ENCODE measurements around the gene TRIM69.
"Not testable (repeated sequence)": the region's sequence is repeated elsewhere in the genome, so short reads cannot be mapped to it uniquely, and the experiment has no call there.

TRIM69 gene

DNA sequence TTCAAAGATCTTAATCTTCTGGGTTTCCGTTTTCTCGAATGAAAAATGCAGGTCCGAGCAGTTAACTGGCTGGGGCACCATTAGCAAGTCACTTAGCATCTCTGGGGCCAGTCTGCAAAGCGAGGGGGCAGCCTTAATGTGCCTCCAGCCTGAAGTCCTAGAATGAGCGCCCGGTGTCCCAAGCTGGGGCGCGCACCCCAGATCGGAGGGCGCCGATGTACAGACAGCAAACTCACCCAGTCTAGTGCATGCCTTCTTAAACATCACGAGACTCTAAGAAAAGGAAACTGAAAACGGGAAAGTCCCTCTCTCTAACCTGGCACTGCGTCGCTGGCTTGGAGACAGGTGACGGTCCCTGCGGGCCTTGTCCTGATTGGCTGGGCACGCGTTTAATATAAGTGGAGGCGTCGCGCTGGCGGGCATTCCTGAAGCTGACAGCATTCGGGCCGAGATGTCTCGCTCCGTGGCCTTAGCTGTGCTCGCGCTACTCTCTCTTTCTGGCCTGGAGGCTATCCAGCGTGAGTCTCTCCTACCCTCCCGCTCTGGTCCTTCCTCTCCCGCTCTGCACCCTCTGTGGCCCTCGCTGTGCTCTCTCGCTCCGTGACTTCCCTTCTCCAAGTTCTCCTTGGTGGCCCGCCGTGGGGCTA lies 25.1 kb upstream of the TRIM69 start, which contains the start of the genes B2M and PATL2:
B2M (plus strand) TSS at position 422 of the 647 bp plus-strand sequence; CDS start at position 452, 30 bp downstream.
PATL2 (minus strand) TSS at position 228 of the 647 bp plus-strand sequence. CDS start 34,833 bp downstream, outside the sequence.
- peaks cover 7% of the 10 kb centered on the region for H3K27me3 Mint-ChIP-seq (ENCODE audit: low read depth)
- H3K27ac Mint-ChIP-seq = peak within 1 kb of the TSS; percentile 98
- H3K4me1 Mint-ChIP-seq (ENCODE audit: low read depth) = peaks cover 45% of the 10 kb centered on the region
- no peaks in the 10 kb centered on the region for H3K9me3 Mint-ChIP-seq
- H3K4me3 Mint-ChIP-seq = peak within 1 kb of the TSS; percentile 93
- peaks cover 70% of the 10 kb centered on the region for H3K36me3 Mint-ChIP-seq (ENCODE audit: low read depth)
- DNase-seq (ENCODE audit: low spot score) = peak; percentile 93

DNA sequence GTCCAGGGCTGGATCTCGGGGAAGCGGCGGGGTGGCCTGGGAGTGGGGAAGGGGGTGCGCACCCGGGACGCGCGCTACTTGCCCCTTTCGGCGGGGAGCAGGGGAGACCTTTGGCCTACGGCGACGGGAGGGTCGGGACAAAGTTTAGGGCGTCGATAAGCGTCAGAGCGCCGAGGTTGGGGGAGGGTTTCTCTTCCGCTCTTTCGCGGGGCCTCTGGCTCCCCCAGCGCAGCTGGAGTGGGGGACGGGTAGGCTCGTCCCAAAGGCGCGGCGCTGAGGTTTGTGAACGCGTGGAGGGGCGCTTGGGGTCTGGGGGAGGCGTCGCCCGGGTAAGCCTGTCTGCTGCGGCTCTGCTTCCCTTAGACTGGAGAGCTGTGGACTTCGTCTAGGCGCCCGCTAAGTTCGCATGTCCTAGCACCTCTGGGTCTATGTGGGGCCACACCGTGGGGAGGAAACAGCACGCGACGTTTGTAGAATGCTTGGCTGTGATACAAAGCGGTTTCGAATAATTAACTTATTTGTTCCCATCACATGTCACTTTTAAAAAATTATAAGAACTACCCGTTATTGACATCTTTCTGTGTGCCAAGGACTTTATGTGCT lies 24.5 kb upstream of the TRIM69 start:
- H3K27ac Mint-ChIP-seq = peak overlapping the region; percentile 98
- peaks cover 7% of the 10 kb centered on the region for H3K27me3 Mint-ChIP-seq (ENCODE audit: low read depth)
- peak overlapping the region; percentile 93 for H3K4me3 Mint-ChIP-seq
- peaks cover 47% of the 10 kb centered on the region for H3K4me1 Mint-ChIP-seq (ENCODE audit: low read depth)
- no peak for DNase-seq (ENCODE audit: low spot score)
- peaks cover 74% of the 10 kb centered on the region for H3K36me3 Mint-ChIP-seq (ENCODE audit: low read depth)
- H3K9me3 Mint-ChIP-seq = no peaks in the 10 kb centered on the region

DNA sequence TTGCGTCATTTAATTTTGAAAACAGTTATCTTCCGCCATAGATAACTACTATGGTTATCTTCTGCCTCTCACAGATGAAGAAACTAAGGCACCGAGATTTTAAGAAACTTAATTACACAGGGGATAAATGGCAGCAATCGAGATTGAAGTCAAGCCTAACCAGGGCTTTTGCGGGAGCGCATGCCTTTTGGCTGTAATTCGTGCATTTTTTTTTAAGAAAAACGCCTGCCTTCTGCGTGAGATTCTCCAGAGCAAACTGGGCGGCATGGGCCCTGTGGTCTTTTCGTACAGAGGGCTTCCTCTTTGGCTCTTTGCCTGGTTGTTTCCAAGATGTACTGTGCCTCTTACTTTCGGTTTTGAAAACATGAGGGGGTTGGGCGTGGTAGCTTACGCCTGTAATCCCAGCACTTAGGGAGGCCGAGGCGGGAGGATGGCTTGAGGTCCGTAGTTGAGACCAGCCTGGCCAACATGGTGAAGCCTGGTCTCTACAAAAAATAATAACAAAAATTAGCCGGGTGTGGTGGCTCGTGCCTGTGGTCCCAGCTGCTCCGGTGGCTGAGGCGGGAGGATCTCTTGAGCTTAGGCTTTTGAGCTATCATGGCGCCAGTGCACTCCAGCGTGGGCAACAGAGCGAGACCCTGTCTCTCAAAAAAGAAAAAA lies 23.9 kb upstream of the TRIM69 start:
- Mint-ChIP-seq H3K36me3 (ENCODE audit: low read depth) (peaks cover 77% of the 10 kb centered on the region), H3K27me3 (ENCODE audit: low read depth) (peaks cover 7% of the 10 kb centered on the region), H3K27ac (peak overlapping the region; percentile 98), H3K4me3 (peak overlapping the region; percentile 93), H3K9me3 (no peaks in the 10 kb centered on the region), H3K4me1 (ENCODE audit: low read depth) (peaks cover 47% of the 10 kb centered on the region)
- peak; percentile 66 for DNase-seq (ENCODE audit: low spot score)

DNA sequence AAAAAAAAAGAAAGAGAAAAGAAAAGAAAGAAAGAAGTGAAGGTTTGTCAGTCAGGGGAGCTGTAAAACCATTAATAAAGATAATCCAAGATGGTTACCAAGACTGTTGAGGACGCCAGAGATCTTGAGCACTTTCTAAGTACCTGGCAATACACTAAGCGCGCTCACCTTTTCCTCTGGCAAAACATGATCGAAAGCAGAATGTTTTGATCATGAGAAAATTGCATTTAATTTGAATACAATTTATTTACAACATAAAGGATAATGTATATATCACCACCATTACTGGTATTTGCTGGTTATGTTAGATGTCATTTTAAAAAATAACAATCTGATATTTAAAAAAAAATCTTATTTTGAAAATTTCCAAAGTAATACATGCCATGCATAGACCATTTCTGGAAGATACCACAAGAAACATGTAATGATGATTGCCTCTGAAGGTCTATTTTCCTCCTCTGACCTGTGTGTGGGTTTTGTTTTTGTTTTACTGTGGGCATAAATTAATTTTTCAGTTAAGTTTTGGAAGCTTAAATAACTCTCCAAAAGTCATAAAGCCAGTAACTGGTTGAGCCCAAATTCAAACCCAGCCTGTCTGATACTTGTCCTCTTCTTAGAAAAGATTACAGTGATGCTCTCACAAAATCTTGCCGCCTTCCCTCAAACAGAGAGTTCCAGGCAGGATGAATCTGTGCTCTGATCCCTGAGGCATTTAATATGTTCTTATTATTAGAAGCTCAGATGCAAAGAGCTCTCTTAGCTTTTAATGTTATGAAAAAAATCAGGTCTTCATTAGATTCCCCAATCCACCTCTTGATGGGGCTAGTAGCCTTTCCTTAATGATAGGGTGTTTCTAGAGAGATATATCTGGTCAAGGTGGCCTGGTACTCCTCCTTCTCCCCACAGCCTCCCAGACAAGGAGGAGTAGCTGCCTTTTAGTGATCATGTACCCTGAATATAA lies 23.0 kb upstream of the TRIM69 start:
- no peak for DNase-seq (ENCODE audit: low spot score)
- Mint-ChIP-seq H3K4me1 (ENCODE audit: low read depth) (peaks cover 51% of the 10 kb centered on the region), H3K36me3 (ENCODE audit: low read depth) (peaks cover 82% of the 10 kb centered on the region), H3K27me3 (ENCODE audit: low read depth) (peaks cover 7% of the 10 kb centered on the region), H3K9me3 (no peaks in the 10 kb centered on the region), H3K4me3 (peak overlapping the region; percentile 93), H3K27ac (peak overlapping the region; percentile 98)

DNA sequence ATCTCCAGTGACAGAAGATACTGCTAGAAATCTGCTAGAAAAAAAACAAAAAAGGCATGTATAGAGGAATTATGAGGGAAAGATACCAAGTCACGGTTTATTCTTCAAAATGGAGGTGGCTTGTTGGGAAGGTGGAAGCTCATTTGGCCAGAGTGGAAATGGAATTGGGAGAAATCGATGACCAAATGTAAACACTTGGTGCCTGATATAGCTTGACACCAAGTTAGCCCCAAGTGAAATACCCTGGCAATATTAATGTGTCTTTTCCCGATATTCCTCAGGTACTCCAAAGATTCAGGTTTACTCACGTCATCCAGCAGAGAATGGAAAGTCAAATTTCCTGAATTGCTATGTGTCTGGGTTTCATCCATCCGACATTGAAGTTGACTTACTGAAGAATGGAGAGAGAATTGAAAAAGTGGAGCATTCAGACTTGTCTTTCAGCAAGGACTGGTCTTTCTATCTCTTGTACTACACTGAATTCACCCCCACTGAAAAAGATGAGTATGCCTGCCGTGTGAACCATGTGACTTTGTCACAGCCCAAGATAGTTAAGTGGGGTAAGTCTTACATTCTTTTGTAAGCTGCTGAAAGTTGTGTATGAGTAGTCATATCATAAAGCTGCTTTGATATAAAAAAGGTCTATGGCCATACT lies 21.1 kb upstream of the TRIM69 start:
- Mint-ChIP-seq H3K9me3 (no peaks in the 10 kb centered on the region), H3K27me3 (ENCODE audit: low read depth) (peaks cover 7% of the 10 kb centered on the region), H3K4me3 (peak overlapping the region; percentile 93), H3K27ac (peak overlapping the region; percentile 88), H3K36me3 (ENCODE audit: low read depth) (peaks cover 83% of the 10 kb centered on the region), H3K4me1 (ENCODE audit: low read depth) (peaks cover 51% of the 10 kb centered on the region)
- no peak for DNase-seq (ENCODE audit: low spot score)

DNA sequence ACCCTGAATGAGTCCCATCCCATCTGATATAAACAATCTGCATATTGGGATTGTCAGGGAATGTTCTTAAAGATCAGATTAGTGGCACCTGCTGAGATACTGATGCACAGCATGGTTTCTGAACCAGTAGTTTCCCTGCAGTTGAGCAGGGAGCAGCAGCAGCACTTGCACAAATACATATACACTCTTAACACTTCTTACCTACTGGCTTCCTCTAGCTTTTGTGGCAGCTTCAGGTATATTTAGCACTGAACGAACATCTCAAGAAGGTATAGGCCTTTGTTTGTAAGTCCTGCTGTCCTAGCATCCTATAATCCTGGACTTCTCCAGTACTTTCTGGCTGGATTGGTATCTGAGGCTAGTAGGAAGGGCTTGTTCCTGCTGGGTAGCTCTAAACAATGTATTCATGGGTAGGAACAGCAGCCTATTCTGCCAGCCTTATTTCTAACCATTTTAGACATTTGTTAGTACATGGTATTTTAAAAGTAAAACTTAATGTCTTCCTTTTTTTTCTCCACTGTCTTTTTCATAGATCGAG lies 20.5 kb upstream of the TRIM69 start:
- DNase-seq (ENCODE audit: low spot score) = no peak
- Mint-ChIP-seq H3K27me3 (ENCODE audit: low read depth) (peaks cover 7% of the 10 kb centered on the region), H3K9me3 (no peaks in the 10 kb centered on the region), H3K27ac (peak overlapping the region; percentile 88), H3K4me1 (ENCODE audit: low read depth) (peaks cover 51% of the 10 kb centered on the region), H3K4me3 (peak overlapping the region; percentile 93), H3K36me3 (ENCODE audit: low read depth) (peaks cover 88% of the 10 kb centered on the region)

DNA sequence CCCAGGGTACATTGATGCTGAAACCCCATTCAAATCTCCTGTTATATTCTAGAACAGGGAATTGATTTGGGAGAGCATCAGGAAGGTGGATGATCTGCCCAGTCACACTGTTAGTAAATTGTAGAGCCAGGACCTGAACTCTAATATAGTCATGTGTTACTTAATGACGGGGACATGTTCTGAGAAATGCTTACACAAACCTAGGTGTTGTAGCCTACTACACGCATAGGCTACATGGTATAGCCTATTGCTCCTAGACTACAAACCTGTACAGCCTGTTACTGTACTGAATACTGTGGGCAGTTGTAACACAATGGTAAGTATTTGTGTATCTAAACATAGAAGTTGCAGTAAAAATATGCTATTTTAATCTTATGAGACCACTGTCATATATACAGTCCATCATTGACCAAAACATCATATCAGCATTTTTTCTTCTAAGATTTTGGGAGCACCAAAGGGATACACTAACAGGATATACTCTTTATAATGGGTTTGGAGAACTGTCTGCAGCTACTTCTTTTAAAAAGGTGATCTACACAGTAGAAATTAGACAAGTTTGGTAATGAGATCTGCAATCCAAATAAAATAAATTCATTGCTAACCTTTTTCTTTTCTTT lies 19.2 kb upstream of the TRIM69 start:
- Mint-ChIP-seq H3K4me1 (ENCODE audit: low read depth) (peaks cover 59% of the 10 kb centered on the region), H3K27ac (peak overlapping the region; percentile 88), H3K36me3 (ENCODE audit: low read depth) (peaks cover 84% of the 10 kb centered on the region), H3K4me3 (peak overlapping the region; percentile 93), H3K27me3 (ENCODE audit: low read depth) (peaks cover 3% of the 10 kb centered on the region), H3K9me3 (no peaks in the 10 kb centered on the region)
- no peak for DNase-seq (ENCODE audit: low spot score)

DNA sequence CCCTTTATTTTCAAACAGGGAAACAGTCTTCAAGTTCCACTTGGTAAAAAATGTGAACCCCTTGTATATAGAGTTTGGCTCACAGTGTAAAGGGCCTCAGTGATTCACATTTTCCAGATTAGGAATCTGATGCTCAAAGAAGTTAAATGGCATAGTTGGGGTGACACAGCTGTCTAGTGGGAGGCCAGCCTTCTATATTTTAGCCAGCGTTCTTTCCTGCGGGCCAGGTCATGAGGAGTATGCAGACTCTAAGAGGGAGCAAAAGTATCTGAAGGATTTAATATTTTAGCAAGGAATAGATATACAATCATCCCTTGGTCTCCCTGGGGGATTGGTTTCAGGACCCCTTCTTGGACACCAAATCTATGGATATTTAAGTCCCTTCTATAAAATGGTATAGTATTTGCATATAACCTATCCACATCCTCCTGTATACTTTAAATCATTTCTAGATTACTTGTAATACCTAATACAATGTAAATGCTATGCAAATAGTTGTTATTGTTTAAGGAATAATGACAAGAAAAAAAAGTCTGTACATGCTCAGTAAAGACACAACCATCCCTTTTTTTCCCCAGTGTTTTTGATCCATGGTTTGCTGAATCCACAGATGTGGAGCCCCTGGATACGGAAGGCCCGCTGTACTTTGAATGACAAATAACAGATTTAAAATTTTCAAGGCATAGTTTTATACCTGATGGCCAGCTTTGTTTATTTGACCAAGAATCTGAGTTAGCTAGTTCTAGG lies 18.0 kb upstream of the TRIM69 start:
- no peaks in the 10 kb centered on the region for H3K27me3 Mint-ChIP-seq (ENCODE audit: low read depth)
- H3K4me1 Mint-ChIP-seq (ENCODE audit: low read depth) = peaks cover 63% of the 10 kb centered on the region
- H3K36me3 Mint-ChIP-seq (ENCODE audit: low read depth) = peaks cover 72% of the 10 kb centered on the region
- H3K9me3 Mint-ChIP-seq = no peaks in the 10 kb centered on the region
- no peak for DNase-seq (ENCODE audit: low spot score)
- peak overlapping the region; percentile 97 for H3K27ac Mint-ChIP-seq
- H3K4me3 Mint-ChIP-seq = peak overlapping the region; percentile 93

DNA sequence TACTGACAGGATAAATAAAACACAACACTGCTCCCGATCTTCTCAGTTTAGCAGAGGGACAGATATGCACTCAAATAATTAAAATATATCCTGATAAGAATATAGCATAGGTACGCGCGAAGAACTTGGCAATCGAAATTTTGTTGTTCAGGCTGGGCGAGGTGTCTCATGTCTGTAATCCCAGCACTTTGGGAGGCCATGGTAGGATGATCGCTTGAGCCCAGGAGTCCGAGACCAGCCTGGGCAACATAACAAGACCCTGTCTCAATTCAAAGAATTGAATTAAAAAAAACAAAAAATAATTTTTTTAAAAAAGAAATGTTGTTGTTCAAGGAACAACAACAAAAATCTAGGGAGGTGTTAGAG lies 17.4 kb upstream of the TRIM69 start:
- Mint-ChIP-seq H3K27ac (peak overlapping the region; percentile 97), H3K9me3 (no peaks in the 10 kb centered on the region), H3K4me1 (ENCODE audit: low read depth) (peaks cover 63% of the 10 kb centered on the region), H3K36me3 (ENCODE audit: low read depth) (peaks cover 68% of the 10 kb centered on the region), H3K4me3 (peak overlapping the region; percentile 77), H3K27me3 (ENCODE audit: low read depth) (no peaks in the 10 kb centered on the region)
- DNase-seq (ENCODE audit: low spot score) = no peak

DNA sequence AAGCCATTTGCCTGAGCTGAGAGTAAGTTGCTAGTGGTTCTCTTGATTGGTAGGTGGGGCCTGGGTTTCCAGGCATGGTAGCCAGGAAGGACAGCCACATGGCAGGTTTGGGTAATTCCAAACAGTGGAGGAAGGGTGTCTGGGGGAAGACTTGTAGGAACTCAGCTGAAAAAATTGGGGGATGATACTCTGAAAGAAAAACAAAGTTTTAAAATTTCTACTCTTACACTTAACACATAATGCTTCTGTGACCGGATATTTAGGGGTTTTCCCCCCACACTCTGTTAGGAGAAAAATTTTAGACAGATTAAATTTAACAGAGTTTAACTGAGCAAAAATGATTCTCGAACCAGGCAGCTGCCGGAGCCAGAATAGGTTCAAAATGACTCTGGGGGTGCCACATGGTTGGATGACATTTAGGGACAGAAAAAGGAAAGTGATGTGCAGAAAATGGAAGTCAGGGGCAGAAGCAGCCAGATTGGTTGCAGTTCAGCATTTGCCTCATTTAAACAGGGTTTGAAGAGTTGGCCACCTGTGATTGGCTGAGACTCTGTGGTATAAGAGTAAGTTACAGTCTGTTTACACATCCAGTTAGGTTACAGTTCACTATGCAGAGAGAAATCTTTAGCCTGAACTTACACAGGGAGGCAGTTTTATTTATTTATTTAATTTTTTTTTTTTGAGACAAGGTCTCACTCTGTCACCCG lies 16.9 kb upstream of the TRIM69 start:
- Mint-ChIP-seq H3K4me1 (ENCODE audit: low read depth) (peaks cover 69% of the 10 kb centered on the region), H3K4me3 (peak overlapping the region; percentile 77), H3K36me3 (ENCODE audit: low read depth) (peaks cover 64% of the 10 kb centered on the region), H3K9me3 (no peaks in the 10 kb centered on the region), H3K27ac (peak overlapping the region; percentile 97), H3K27me3 (ENCODE audit: low read depth) (no peaks in the 10 kb centered on the region)
- DNase-seq (ENCODE audit: low spot score) = peak; percentile 78

DNA sequence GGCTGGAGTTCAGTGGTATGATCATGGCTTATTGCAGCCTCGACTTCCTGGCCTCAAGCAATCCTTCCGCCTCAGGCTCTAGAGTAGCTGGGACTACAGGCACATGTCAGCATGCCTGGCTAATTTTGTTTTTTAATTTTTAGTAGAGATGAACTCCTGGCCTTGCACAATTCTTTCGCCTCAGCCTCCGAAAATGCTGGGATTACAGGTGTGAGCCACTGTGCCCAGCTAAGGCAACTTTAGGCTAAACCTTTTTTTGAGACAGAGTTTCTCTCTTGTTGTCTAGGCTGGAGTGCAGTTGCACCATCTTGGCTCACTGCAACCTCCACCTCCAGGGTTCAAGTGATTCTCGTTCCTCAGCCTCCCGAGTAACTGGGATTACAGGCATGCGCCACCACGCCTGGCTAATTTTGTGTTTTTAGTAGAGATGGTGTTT lies 16.3 kb upstream of the TRIM69 start:
- not testable (repeated sequence) for H3K9me3 Mint-ChIP-seq; H3K4me3 Mint-ChIP-seq; DNase-seq (ENCODE audit: low spot score); H3K27me3 Mint-ChIP-seq (ENCODE audit: low read depth)
- peaks cover 59% of the 10 kb centered on the region for H3K36me3 Mint-ChIP-seq (ENCODE audit: low read depth)
- H3K27ac Mint-ChIP-seq = peak overlapping the region; percentile 97
- peaks cover 70% of the 10 kb centered on the region for H3K4me1 Mint-ChIP-seq (ENCODE audit: low read depth)
